ENCODE measurements around the gene WDR91.
A peak's percentile ranks its signal among the peaks of the same experiment; 100 is the strongest.

The WDR91 gene

DNA sequence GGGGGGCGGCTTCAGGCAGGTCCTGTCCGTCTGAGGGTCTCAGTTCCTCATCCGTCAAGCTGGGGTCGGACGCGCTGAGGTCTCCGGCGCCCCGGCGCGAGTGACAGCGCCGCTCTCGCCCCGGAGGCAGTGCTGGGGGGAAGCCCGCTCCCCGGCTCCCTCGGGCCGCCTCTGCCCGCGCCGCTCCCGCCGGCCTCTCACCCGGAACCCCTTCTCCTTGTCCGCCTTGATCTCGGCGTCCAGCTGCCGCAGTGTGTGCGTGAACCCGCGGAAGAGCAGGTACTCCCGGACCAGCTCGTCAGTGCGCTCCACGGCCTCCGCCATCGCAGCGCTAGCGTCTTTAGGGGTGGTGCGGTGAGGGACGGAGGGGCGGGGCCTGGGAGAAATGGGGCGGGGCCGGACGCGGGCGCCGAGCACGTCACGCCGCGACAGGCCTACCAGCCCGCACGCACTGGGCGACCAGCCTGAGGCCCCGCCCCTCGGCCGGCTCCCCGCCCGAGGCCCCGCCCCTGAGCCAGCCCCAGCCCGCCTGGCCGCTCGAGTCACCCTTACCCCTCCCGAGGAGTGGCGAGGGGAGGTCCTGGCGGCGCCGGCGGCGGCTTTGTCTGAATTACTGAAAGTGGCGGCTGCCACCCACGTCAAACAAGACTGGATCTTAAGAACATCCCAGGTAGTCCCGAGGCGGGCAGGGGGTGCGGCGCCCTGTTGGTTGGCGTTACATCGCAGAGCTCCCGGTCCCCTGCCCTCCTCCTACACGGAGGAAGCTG, at the start of gene WDR91:
Gene WDR91 (minus strand): TSS at position 348 of the 767 bp plus-strand sequence. CDS start 24 bp downstream, at position 324.
- CTCF ChIA-PET = interaction anchor here (0.6 to 1.4 kb wide), 2 partner anchors 63 to 144 kb away, joined by 3 read pairs; no protein-coding TSS in a partner anchor
- POLR2A ChIA-PET = interaction anchor here (0.6 to 2.7 kb wide), 7 partner anchors 9 to 779 kb away, joined by 3 to 12 read pairs (median 3); partner anchors contain the start of genes AGBL3 and CYREN
- TF ChIP-seq SP1 (IDR thresholded peaks at IDR 0.05) (no peak), L3MBTL2 (conservative IDR thresholded peaks at IDR 0.05) (no peak), TARDBP (IDR thresholded peaks at IDR 0.05) (no peak), HDGF (IDR thresholded peaks at IDR 0.05; ENCODE audit: borderline replicate concordance) (no peak), NFRKB (IDR thresholded peaks at IDR 0.05) (no peak)
- TF ChIP-seq, protein P1, sequence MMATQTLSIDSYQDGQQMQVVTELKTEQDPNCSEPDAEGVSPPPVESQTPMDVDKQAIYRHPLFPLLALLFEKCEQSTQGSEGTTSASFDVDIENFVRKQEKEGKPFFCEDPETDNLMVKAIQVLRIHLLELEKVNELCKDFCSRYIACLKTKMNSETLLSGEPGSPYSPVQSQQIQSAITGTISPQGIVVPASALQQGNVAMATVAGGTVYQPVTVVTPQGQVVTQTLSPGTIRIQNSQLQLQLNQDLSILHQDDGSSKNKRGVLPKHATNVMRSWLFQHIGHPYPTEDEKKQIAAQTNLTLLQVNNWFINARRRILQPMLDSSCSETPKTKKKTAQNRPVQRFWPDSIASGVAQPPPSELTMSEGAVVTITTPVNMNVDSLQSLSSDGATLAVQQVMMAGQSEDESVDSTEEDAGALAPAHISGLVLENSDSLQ (IDR thresholded peaks at IDR 0.05) = no peak
- DNase-seq (ENCODE audit: extremely low spot score) = peak; percentile 100

DNA sequence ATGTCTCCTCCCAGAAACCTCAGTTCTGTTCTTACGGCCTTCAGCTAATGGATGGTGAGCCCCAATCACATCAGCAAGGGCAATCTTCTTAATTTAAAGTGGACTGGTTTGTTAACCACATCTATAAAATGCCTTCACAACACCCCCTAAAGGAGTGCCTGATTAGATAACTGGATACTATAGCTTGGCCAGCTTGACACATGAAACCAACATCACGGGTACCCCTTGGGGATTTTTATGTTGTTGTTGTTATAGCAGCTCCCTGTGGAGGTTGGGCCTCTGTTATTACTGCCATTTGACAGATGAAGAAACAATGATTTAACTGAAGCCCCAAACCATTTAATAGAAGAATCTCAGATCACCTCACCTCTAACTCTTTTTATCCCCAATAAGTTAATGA, 49.1 kb upstream of the WDR91 start:
- POLR2A ChIA-PET = no interaction called here
- TF ChIP-seq BHLHE40 (IDR thresholded peaks at IDR 0.05; ENCODE audit: borderline replicate concordance) (no peak), LEF1 (IDR thresholded peaks at IDR 0.05; ENCODE audit: borderline replicate concordance) (no peak)
- TF ChIP-seq, protein P1 (IDR thresholded peaks at IDR 0.05) = peak; percentile 69
- peak; percentile 62 for DNase-seq (ENCODE audit: extremely low spot score)
- CTCF ChIA-PET = interaction anchor here (1.5 to 3.2 kb wide), 3 partner anchors 9 to 20 kb away, joined by 4 to 24 read pairs (median 10); no protein-coding TSS in a partner anchor

DNA sequence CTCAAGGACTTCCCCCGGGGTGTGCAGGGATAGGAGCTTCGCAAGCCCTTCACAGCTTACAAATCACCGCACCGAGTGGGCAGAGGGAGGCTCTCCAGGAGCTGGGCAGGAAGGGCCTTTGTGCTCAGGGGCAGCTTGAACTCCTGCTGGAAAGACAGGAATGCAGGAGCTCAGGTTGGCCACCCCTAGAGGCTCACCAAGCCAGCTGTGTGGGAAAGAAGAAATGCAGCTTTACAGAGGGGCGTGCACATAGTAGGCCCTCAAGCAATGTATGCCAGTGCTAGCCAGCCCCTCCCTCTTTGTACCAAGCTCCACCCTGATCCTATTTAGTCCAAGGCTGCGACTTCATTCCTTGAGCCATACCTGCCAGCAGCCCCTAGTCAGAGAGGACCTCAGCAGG, 48.4 kb upstream of the WDR91 start:
- POLR2A ChIA-PET = no interaction called here
- no peak for DNase-seq (ENCODE audit: extremely low spot score)
- TF ChIP-seq LEF1 (IDR thresholded peaks at IDR 0.05; ENCODE audit: borderline replicate concordance) (no peak), SP1 (IDR thresholded peaks at IDR 0.05) (no peak), ELF4 (IDR thresholded peaks at IDR 0.05) (no peak), ZNF384 (IDR thresholded peaks at IDR 0.05) (no peak), SUZ12 (IDR thresholded peaks at IDR 0.05) (no peak), ARNT (IDR thresholded peaks at IDR 0.05) (no peak), FOXK2 (IDR thresholded peaks at IDR 0.05) (no peak), L3MBTL2 (conservative IDR thresholded peaks at IDR 0.05) (no peak), FOXM1 (IDR thresholded peaks at IDR 0.05; ENCODE audit: borderline replicate concordance) (no peak), NFRKB (IDR thresholded peaks at IDR 0.05) (no peak), FOXA1 (IDR thresholded peaks at IDR 0.05) (no peak), CTBP1 (IDR thresholded peaks at IDR 0.05; ENCODE audit: borderline replicate concordance) (no peak), BHLHE40 (IDR thresholded peaks at IDR 0.05; ENCODE audit: borderline replicate concordance) (no peak), TARDBP (IDR thresholded peaks at IDR 0.05) (no peak), HDGF (IDR thresholded peaks at IDR 0.05; ENCODE audit: borderline replicate concordance) (no peak)
- TF ChIP-seq, protein P1 (IDR thresholded peaks at IDR 0.05) = no peak
- CTCF ChIA-PET = interaction anchor here (1.5 to 3.2 kb wide), 2 partner anchors 8 to 15 kb away, joined by 4 to 24 read pairs; no protein-coding TSS in a partner anchor

DNA sequence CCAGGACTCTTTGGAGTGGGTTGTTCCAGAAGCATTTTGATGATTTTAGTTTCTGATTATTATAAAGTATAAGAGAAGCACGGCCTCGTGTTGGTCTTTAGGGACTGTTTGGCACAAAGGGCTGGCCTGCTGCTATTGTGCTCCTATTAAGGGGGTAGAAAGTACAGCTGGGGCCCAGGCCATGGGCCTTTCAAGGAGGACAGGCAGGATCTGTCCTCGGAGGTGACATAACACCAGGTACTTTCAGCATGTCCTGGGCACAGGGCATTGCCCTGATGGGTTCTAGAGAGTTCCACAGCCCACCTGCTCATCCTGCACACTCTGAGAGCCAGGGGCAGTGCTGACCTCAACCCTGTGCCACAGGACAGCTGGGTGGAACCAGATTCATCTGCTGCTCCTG, 47.3 kb upstream of the WDR91 start:
- TF ChIP-seq HDGF (IDR thresholded peaks at IDR 0.05; ENCODE audit: borderline replicate concordance) = no peak
- TF ChIP-seq LEF1 (IDR thresholded peaks at IDR 0.05; ENCODE audit: borderline replicate concordance) = no peak
- TF ChIP-seq FOXM1 (IDR thresholded peaks at IDR 0.05; ENCODE audit: borderline replicate concordance) = no peak
- TF ChIP-seq SP1 (IDR thresholded peaks at IDR 0.05) = no peak
- TF ChIP-seq TARDBP (IDR thresholded peaks at IDR 0.05) = no peak
- CTCF ChIA-PET = interaction anchor here (1.3 kb wide), 1 partner anchor 16 kb away, joined by 5 read pairs; no protein-coding TSS in a partner anchor
- POLR2A ChIA-PET = no interaction called here
- DNase-seq (ENCODE audit: extremely low spot score) = no peak

DNA sequence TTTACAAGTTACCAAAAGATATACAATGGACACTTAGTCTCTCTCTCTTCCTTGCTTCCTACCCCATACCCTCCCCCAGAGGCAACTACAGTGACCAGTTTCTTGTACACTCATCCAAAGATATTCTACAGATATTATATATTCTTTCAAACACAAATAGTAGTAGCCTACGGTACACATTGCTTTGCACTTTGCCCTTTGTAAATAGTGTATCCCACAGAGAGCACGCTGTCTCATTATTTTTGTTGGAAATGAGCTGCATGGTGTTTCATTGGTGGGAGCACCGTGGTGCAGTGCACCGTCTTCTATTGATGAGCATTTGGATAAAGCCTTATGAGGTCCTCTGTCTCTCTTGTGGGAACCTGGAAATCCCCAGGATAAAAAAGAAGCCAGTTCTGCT, 46.5 kb upstream of the WDR91 start:
- TF ChIP-seq ELF4 (IDR thresholded peaks at IDR 0.05) = no peak
- TF ChIP-seq HDGF (IDR thresholded peaks at IDR 0.05; ENCODE audit: borderline replicate concordance) = no peak
- TF ChIP-seq FOXA1 (IDR thresholded peaks at IDR 0.05) = no peak
- no peak for TF ChIP-seq SUZ12 (IDR thresholded peaks at IDR 0.05)
- TF ChIP-seq BHLHE40 (IDR thresholded peaks at IDR 0.05; ENCODE audit: borderline replicate concordance) = no peak
- TF ChIP-seq TARDBP (IDR thresholded peaks at IDR 0.05) = no peak
- TF ChIP-seq FOXK2 (IDR thresholded peaks at IDR 0.05) = no peak
- TF ChIP-seq SP1 (IDR thresholded peaks at IDR 0.05) = no peak
- ChIA-PET CTCF (interaction anchor here (0.5 to 1.3 kb wide), 3 partner anchors 17 to 913 kb away, joined by 3 to 5 read pairs (median 4); no protein-coding TSS in a partner anchor), POLR2A (no interaction called here)
- DNase-seq (ENCODE audit: extremely low spot score) = no peak

DNA sequence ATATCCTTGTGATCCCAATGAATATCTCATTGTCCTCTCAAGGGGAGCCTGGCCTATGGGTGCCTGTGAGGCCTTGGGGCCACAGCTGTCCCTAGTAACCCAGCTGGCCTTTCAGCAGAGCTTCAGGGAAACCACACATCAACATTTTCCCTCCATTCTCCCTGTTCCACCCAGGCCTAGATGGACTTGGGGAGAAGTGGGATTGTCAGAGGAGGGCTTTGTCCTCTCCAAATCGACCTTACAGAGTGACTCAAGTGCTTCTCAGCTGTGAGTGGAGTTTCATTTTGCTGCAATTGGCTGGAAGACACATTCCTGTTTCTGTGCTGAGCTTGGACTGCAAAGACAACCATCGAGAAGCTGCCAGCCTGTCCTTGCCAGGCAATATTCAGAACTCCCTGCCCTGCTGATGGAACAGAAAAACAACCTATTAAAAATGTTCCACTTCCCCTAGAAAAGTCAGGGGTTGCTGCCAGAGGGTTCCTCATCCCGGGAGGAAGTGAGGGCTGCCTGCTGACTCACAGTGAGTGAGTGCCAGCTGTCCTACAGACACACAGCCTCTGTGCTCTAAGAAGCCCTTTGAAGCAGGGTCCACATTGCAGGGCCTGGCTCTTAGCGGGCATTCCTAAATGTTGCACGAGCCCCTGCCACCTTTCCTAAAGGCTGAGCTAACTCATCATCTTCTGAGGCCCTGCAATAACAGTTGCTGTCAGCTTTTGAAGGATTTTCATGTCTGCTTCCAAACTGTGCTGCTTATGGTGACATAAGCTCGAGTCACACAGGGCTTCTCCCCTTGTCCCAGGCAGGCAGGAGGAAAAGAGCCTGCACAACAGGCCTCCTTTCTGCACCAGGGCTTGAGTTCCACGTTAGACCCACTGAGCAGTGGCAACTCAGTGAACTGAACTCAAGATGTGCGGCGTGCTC, 42.8 kb upstream of the WDR91 start:
- no peak for DNase-seq (ENCODE audit: extremely low spot score)
- ChIA-PET CTCF (interaction anchor here (1.2 to 1.8 kb wide), 2 partner anchors 20 to 21 kb away, joined by 3 to 5 read pairs; no protein-coding TSS in a partner anchor), POLR2A (interaction anchor here (1.6 kb wide), 1 partner anchor 84 kb away, joined by 4 read pairs; the partner anchor contains the start of gene CYREN)
- TF ChIP-seq FOXA1 (IDR thresholded peaks at IDR 0.05) = no peak
- no peak for TF ChIP-seq SUZ12 (IDR thresholded peaks at IDR 0.05)
- TF ChIP-seq TARDBP (IDR thresholded peaks at IDR 0.05) = no peak
- TF ChIP-seq NFRKB (IDR thresholded peaks at IDR 0.05) = no peak
- no peak for TF ChIP-seq SP1 (IDR thresholded peaks at IDR 0.05)
- no peak for TF ChIP-seq ELF4 (IDR thresholded peaks at IDR 0.05)
- no peak for TF ChIP-seq ARNT (IDR thresholded peaks at IDR 0.05)
- TF ChIP-seq FOXM1 (IDR thresholded peaks at IDR 0.05; ENCODE audit: borderline replicate concordance) = no peak
- no peak for TF ChIP-seq CTBP1 (IDR thresholded peaks at IDR 0.05; ENCODE audit: borderline replicate concordance)
- no peak for TF ChIP-seq ZNF384 (IDR thresholded peaks at IDR 0.05)
- TF ChIP-seq LEF1 (IDR thresholded peaks at IDR 0.05; ENCODE audit: borderline replicate concordance) = no peak
- no peak for TF ChIP-seq FOXK2 (IDR thresholded peaks at IDR 0.05)
- TF ChIP-seq BHLHE40 (IDR thresholded peaks at IDR 0.05; ENCODE audit: borderline replicate concordance) = no peak
- TF ChIP-seq, protein P1 (IDR thresholded peaks at IDR 0.05) = no peak
- no peak for TF ChIP-seq HDGF (IDR thresholded peaks at IDR 0.05; ENCODE audit: borderline replicate concordance)
- no peak for TF ChIP-seq L3MBTL2 (conservative IDR thresholded peaks at IDR 0.05)
